Mesendoderm (in vitro differentiated cells): ENCODE data around the gene RPLP1.

Source experiments
- DNase-seq: peaks from one replicate; pipeline ENCODE4 v3.0.0; 2013
- H2AK5ac ChIP-seq: 2 replicates; pipeline ENCODE4 v1.6.1; 2013; ENCODE audit warnings: low read length, inconsistent platforms
- H2BK120ac ChIP-seq: 2 replicates; pipeline ENCODE4 v1.6.1; 2013; ENCODE audit warnings: low read depth, mild to moderate bottlenecking, low read length, moderate library complexity, mixed read lengths
- H2BK15ac ChIP-seq: replicated peaks from 2 replicates; pipeline ENCODE4 v1.6.1; 2013; ENCODE audit warnings: low read depth, mild to moderate bottlenecking, moderate library complexity
- H2BK5ac ChIP-seq: 2 replicates; pipeline ENCODE4 v1.6.1; 2013; ENCODE audit warnings: low read length, inconsistent platforms
- H3K18ac ChIP-seq: 2 replicates; pipeline ENCODE4 v1.6.1; 2013; ENCODE audit warnings: mild to moderate bottlenecking, low read length, mixed read lengths
- H3K23ac ChIP-seq: one replicate; pipeline ENCODE4 v1.6.1; 2013; ENCODE audit warnings: low read length
- H3K27ac ChIP-seq: 2 replicates; pipeline ENCODE4 v1.5.1; 2013; ENCODE audit warnings: low read depth, mild to moderate bottlenecking, inconsistent platforms, low read length, moderate library complexity
- H3K27me3 ChIP-seq: 2 replicates; pipeline ENCODE4 v1.6.1; 2013; ENCODE audit warnings: low read length, control low read depth, mild to moderate bottlenecking, inconsistent platforms; ENCODE audit not compliant: insufficient read depth, poor library complexity
- H3K36me3 ChIP-seq: 2 replicates; pipeline ENCODE4 v1.6.1; 2013; ENCODE audit warnings: low read length, inconsistent platforms; ENCODE audit not compliant: control insufficient read depth, insufficient read depth
- H3K4ac ChIP-seq: one replicate; pipeline ENCODE4 v1.6.1; 2013; ENCODE audit warnings: low read depth, mild to moderate bottlenecking, low read length, moderate library complexity
- H3K4me1 ChIP-seq: 2 replicates; pipeline ENCODE4 v1.6.1; 2013; ENCODE audit warnings: low read depth, low read length, inconsistent platforms; ENCODE audit not compliant: control insufficient read depth
- H3K4me2 ChIP-seq: 2 replicates; pipeline ENCODE4 v1.6.1; 2013; ENCODE audit warnings: low read length
- H3K4me3 ChIP-seq: 2 replicates; pipeline ENCODE4 v1.5.1; 2013; ENCODE audit warnings: mild to moderate bottlenecking, low read length
- H3K56ac ChIP-seq: one replicate; pipeline ENCODE4 v1.6.1; 2013; ENCODE audit warnings: low read length
- H3K79me1 ChIP-seq: 2 replicates; pipeline ENCODE4 v1.6.1; 2013; ENCODE audit warnings: low read length, inconsistent platforms
- H3K79me2 ChIP-seq: 2 replicates; pipeline ENCODE4 v1.6.1; 2013; ENCODE audit warnings: mild to moderate bottlenecking, low read length; ENCODE audit not compliant: control insufficient read depth, insufficient read depth
- H3K9ac ChIP-seq: 2 replicates; pipeline ENCODE4 v1.6.1; 2013; ENCODE audit warnings: low read length, inconsistent platforms
- H4K5ac ChIP-seq: one replicate; pipeline ENCODE4 v1.6.1; 2013; ENCODE audit warnings: low read length
- H4K8ac ChIP-seq: one replicate; pipeline ENCODE4 v1.6.1; 2013; ENCODE audit warnings: low read depth, mild to moderate bottlenecking, control low read depth, low read length, moderate library complexity
- WGBS: extraction: QIAGEN DNeasy Blood & Tissue Kit; methylation state at CpG from one replicate; pipeline ENCODE4 v1.1.7; 2013; ENCODE audit warnings: low lambda C conversion rate, missing lambda C conversion rate; ENCODE audit not compliant: insufficient coverage; ENCODE audit errors: extremely low coverage; 5-methylcytosine and 5-hydroxymethylcytosine counted together

Gene RPLP1

GRCh38 chr15:69415381-69415780 is 37.2 kb upstream of the RPLP1 start:
- Histone ChIP-seq H3K79me1 (peaks cover 9% of the 10 kb centered on the region), H3K56ac (peak overlapping the region; percentile 79), H3K36me3 (peaks cover 9% of the 10 kb centered on the region), H3K27me3 (no peaks in the 10 kb centered on the region), H2AK5ac (no peak overlapping the region), H3K4ac (no peak overlapping the region), H4K5ac (no peak overlapping the region), H3K4me2 (peak overlapping the region; percentile 71), H3K27ac (no peak overlapping the region), H3K18ac (no peak overlapping the region), H4K8ac (no peak overlapping the region), H3K9ac (peak overlapping the region; percentile 83), H2BK5ac (no peak overlapping the region), H2BK15ac (no peak overlapping the region), H2BK120ac (no peak overlapping the region), H3K79me2 (peaks cover 31% of the 10 kb centered on the region), H3K23ac (peak overlapping the region; percentile 53), H3K4me3 (peak overlapping the region; percentile 64), H3K4me1 (no peaks in the 10 kb centered on the region)
- DNase-seq: no peak
- WGBS: no CpG with 5 or more reads among the region's 3 CpGs

DNA sequence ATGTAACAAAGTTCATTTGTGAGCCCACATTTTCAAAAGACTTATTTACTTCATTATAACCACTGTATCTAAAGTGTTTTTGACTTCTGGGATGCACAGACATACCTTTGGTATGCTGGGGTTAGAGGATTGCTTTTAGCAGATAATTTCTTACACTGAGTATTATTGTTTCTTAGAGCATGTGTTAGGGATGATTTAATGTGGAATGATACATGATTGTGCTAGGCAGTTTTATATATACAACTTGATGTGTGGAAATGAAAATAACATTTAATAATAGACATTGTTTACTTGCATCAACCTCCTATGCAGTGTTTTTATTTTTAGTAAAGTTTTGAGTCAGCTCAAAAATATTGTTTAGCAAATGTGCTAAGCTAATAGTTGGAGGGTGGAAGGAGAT is 35.0 kb upstream of the RPLP1 start:
- Histone ChIP-seq H3K4ac (no peak overlapping the region), H3K36me3 (peaks cover 15% of the 10 kb centered on the region)
- no peak for DNase-seq

GRCh38 chr15:69421498-69421897 is 31.1 kb upstream of the RPLP1 start:
- Histone ChIP-seq H3K9ac (no peak overlapping the region), H3K23ac (no peak overlapping the region), H3K36me3 (peaks cover 22% of the 10 kb centered on the region)

More for the DNA sequence above, 35.0 kb upstream of the RPLP1 start:
- Histone ChIP-seq H3K9ac (no peak overlapping the region), H3K27me3 (no peaks in the 10 kb centered on the region), H3K23ac (no peak overlapping the region), H3K79me2 (peaks cover 31% of the 10 kb centered on the region), H3K4me3 (no peak overlapping the region), H3K27ac (no peak overlapping the region), H3K79me1 (peaks cover 10% of the 10 kb centered on the region), H4K5ac (no peak overlapping the region), H3K56ac (no peak overlapping the region), H3K4me2 (no peak overlapping the region), H2BK15ac (no peak overlapping the region), H3K4me1 (no peaks in the 10 kb centered on the region), H2BK5ac (no peak overlapping the region), H4K8ac (no peak overlapping the region), H2BK120ac (no peak overlapping the region), H3K18ac (no peak overlapping the region), H2AK5ac (no peak overlapping the region)

GRCh38 chr15:69422336-69422895 is 30.2 kb upstream of the RPLP1 start:
- Histone ChIP-seq H2BK120ac (no peak overlapping the region), H2BK15ac (no peak overlapping the region), H3K4me2 (no peak overlapping the region), H3K9ac (no peak overlapping the region), H3K79me1 (peaks cover 14% of the 10 kb centered on the region), H3K79me2 (peaks cover 11% of the 10 kb centered on the region), H2BK5ac (no peak overlapping the region), H2AK5ac (no peak overlapping the region), H3K27me3 (no peaks in the 10 kb centered on the region), H3K36me3 (peaks cover 22% of the 10 kb centered on the region), H4K8ac (no peak overlapping the region), H3K4me1 (no peaks in the 10 kb centered on the region), H3K18ac (no peak overlapping the region), H3K4ac (no peak overlapping the region), H4K5ac (no peak overlapping the region), H3K23ac (no peak overlapping the region), H3K27ac (no peak overlapping the region), H3K4me3 (no peak overlapping the region), H3K56ac (no peak overlapping the region)
- DNase-seq: no peak
- no CpG with 5 or more reads among the region's 4 CpGs for WGBS

More at GRCh38 chr15:69421498-69421897, 31.1 kb upstream of the RPLP1 start:
- Histone ChIP-seq H3K27me3 (no peaks in the 10 kb centered on the region), H4K5ac (no peak overlapping the region), H2BK120ac (no peak overlapping the region), H3K4ac (no peak overlapping the region), H3K4me3 (no peak overlapping the region), H2AK5ac (no peak overlapping the region), H2BK5ac (no peak overlapping the region), H3K56ac (no peak overlapping the region), H4K8ac (no peak overlapping the region), H3K18ac (no peak overlapping the region), H3K27ac (no peak overlapping the region), H2BK15ac (no peak overlapping the region), H3K4me1 (no peaks in the 10 kb centered on the region), H3K79me2 (peaks cover 13% of the 10 kb centered on the region), H3K79me1 (peaks cover 14% of the 10 kb centered on the region), H3K4me2 (no peak overlapping the region)
- no peak for DNase-seq

DNA sequence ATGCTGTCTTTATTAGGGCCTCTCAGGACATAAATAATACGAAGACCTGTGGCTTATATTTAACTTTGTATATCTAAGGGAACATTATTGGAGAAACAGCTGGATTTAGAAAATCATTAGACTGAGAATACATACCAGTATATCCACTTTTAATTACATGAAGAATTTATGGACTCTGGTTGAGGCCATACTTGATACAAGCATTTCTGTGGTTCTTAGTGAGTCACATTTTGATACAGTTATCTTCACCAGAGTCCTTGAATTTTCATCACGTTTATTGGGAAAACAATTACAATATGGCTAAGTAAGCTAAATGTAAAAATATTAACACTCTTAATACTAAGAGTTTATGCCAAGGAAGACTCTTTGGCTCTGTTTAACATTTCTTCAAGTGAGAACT is 28.6 kb upstream of the RPLP1 start:
- no CpG with 5 or more reads among the region's 2 CpGs for WGBS
- Histone ChIP-seq H3K36me3 (peaks cover 16% of the 10 kb centered on the region), H3K4me1 (no peaks in the 10 kb centered on the region), H3K23ac (no peak overlapping the region), H3K56ac (no peak overlapping the region), H2BK15ac (no peak overlapping the region), H3K27me3 (no peaks in the 10 kb centered on the region), H2AK5ac (no peak overlapping the region), H2BK5ac (no peak overlapping the region), H3K4ac (no peak overlapping the region), H3K4me2 (no peak overlapping the region), H2BK120ac (no peak overlapping the region), H3K27ac (no peak overlapping the region), H4K5ac (no peak overlapping the region), H3K18ac (no peak overlapping the region), H4K8ac (no peak overlapping the region), H3K79me2 (peaks cover 3% of the 10 kb centered on the region), H3K4me3 (no peak overlapping the region), H3K79me1 (peaks cover 8% of the 10 kb centered on the region), H3K9ac (no peak overlapping the region)
- DNase-seq: no peak

DNA sequence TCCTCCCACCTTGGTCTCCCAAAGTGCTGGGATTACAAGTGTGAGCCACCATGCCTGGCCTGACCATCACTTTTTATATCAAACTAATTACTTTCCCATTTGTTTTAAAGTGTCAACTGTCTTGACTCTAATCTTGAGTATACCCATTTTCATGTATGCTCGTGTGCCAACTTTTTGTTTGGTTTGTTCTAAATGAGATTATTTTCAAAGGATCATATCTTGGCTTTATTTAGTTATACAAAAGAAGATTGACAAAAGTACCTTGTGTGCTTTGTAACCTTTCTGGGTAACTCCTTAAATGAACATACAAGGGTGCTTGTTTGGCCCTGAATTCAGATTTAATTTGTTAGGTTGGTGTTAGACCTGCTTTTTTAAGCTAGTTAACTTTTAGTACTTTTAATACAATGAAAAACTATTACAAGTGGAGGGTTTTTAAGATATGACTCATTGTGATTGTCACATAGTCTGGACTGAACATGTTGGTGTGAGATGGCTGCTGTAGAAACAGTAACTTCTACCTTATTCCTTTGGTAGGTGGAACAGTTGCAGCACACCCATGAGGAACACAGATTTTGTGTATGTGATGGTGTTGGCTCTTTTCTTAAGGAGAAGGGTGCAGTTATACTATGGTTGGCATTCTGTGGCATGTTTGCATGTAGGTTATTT is 27.7 kb upstream of the RPLP1 start:
- no peak overlapping the region for H4K8ac ChIP-seq
- H2BK120ac ChIP-seq: no peak overlapping the region
- no CpG with 5 or more reads among the region's 1 CpG for WGBS
- no peak overlapping the region for H2BK5ac ChIP-seq
- H3K27me3 ChIP-seq: no peaks in the 10 kb centered on the region
- peaks cover 17% of the 10 kb centered on the region for H3K36me3 ChIP-seq
- no peak overlapping the region for H3K4ac ChIP-seq
- no peak overlapping the region for H3K9ac ChIP-seq
- no peak overlapping the region for H3K18ac ChIP-seq
- no peak overlapping the region for H3K4me3 ChIP-seq
- no peak overlapping the region for H2BK15ac ChIP-seq
- peaks cover 6% of the 10 kb centered on the region for H3K79me1 ChIP-seq
- no peak overlapping the region for H3K27ac ChIP-seq
- H3K4me2 ChIP-seq: no peak overlapping the region
- no peak overlapping the region for H3K56ac ChIP-seq
- no peak overlapping the region for H3K23ac ChIP-seq
- H4K5ac ChIP-seq: no peak overlapping the region
- peaks cover 1% of the 10 kb centered on the region for H3K79me2 ChIP-seq
- DNase-seq: no peak
- no peaks in the 10 kb centered on the region for H3K4me1 ChIP-seq
- no peak overlapping the region for H2AK5ac ChIP-seq
